Measurements from ENCODE around the gene CDK6. TPM values are rescaled to one million over a fixed set of nuclear protein-coding genes. Genes with fewer than 3 reads are reported as not detected.

The CDK6 gene
- total and polyA plus RNA-seq, 4 donors, result 3.3 to 35.0 (median 12.0) TPM

DNA sequence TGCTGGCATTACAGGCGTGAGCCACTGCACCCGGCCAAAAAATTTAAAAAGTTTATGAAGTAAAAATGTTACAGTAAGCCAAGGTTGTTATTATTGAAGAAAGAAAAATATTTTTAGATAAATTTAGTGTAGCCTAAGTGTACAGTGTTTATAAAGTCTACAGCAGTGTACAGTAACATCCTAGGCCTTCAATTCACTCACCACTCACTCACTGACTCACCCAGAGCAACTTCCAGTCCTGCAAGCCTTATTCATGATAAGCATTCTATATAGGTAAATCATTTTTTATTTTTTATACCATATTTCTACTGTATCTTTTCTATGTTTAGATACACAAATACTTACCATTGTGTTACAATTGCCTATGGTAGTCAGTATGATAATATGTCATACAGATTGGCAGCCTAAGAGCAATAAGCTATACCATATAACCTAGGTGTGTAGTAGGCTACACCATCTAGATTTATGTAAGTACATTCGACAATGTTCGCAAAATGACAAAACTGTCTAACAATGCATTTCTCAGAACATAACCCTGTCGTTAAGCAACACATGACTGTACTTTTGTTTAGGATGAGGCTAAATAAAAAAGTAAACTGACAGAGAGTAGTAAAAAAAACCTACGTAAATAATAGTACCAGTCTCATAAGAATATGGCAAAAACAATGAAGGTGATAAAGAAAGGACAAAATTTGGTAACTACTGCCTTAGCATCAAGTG is 168.4 kb downstream of the CDK6 start (continued):
- TF ChIP-seq NR2F2 (IDR thresholded peaks at IDR 0.05), result no peak
- no peak for TF ChIP-seq JUND (IDR thresholded peaks at IDR 0.05)
- no peak for TF ChIP-seq TAF1 (conservative IDR thresholded peaks at IDR 0.05)
- TF ChIP-seq FOXA2 (IDR thresholded peaks at IDR 0.05), result no peak
- TF ChIP-seq, protein P1, sequence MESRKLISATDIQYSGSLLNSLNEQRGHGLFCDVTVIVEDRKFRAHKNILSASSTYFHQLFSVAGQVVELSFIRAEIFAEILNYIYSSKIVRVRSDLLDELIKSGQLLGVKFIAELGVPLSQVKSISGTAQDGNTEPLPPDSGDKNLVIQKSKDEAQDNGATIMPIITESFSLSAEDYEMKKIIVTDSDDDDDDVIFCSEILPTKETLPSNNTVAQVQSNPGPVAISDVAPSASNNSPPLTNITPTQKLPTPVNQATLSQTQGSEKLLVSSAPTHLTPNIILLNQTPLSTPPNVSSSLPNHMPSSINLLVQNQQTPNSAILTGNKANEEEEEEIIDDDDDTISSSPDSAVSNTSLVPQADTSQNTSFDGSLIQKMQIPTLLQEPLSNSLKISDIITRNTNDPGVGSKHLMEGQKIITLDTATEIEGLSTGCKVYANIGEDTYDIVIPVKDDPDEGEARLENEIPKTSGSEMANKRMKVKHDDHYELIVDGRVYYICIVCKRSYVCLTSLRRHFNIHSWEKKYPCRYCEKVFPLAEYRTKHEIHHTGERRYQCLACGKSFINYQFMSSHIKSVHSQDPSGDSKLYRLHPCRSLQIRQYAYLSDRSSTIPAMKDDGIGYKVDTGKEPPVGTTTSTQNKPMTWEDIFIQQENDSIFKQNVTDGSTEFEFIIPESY (IDR thresholded peaks at IDR 0.05), result no peak

- no peak for DNase-seq (ENCODE audit: low spot score)
- TF ChIP-seq REST (IDR thresholded peaks at IDR 0.05), result no peak
- no peak for TF ChIP-seq RXRA (IDR thresholded peaks at IDR 0.05)
- TF ChIP-seq, protein P2, sequence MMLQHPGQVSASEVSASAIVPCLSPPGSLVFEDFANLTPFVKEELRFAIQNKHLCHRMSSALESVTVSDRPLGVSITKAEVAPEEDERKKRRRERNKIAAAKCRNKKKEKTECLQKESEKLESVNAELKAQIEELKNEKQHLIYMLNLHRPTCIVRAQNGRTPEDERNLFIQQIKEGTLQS (IDR thresholded peaks at IDR 0.05), result no peak
- no peak for TF ChIP-seq TAF1 (conservative IDR thresholded peaks at IDR 0.05)
- TF ChIP-seq FOXA1 (IDR thresholded peaks at IDR 0.05), result no peak
- TF ChIP-seq, protein P3, sequence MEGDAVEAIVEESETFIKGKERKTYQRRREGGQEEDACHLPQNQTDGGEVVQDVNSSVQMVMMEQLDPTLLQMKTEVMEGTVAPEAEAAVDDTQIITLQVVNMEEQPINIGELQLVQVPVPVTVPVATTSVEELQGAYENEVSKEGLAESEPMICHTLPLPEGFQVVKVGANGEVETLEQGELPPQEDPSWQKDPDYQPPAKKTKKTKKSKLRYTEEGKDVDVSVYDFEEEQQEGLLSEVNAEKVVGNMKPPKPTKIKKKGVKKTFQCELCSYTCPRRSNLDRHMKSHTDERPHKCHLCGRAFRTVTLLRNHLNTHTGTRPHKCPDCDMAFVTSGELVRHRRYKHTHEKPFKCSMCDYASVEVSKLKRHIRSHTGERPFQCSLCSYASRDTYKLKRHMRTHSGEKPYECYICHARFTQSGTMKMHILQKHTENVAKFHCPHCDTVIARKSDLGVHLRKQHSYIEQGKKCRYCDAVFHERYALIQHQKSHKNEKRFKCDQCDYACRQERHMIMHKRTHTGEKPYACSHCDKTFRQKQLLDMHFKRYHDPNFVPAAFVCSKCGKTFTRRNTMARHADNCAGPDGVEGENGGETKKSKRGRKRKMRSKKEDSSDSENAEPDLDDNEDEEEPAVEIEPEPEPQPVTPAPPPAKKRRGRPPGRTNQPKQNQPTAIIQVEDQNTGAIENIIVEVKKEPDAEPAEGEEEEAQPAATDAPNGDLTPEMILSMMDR (IDR thresholded peaks at IDR 0.05; ENCODE audit: low read depth, low read length, missing input control), result no peak
- no peak for TF ChIP-seq GABPA (IDR thresholded peaks at IDR 0.05 in 1 of 2, conservative IDR thresholded peaks at IDR 0.05 in 1 of 2)
- Histone ChIP-seq H3K27me3 (ENCODE audit: control insufficient read depth in 4 of 4, insufficient read depth in 4 of 4, low read length in 3 of 4) (no peaks in the 10 kb centered on the region), H3K36me3 (ENCODE audit: control insufficient read depth in 4 of 4, insufficient read depth in 3 of 4, low read depth in 1 of 4, low read length in 3 of 4) (no peaks in the 10 kb centered on the region), H3K4me1 (ENCODE audit: control insufficient read depth in 4 of 4, insufficient read depth in 4 of 4, low read length in 3 of 4) (peaks cover 4 to 16% (median 9%) of the 10 kb centered on the region in 4 donors), H3K4me3 (ENCODE audit: low read depth in 1 of 3, low read length in 3 of 3) (no peak overlapping the region), H3K9ac (ENCODE audit: low read depth in 1 of 2, low read length in 2 of 2) (no peak overlapping the region), H3K27ac (ENCODE audit: low read depth in 1 of 2, low read length in 2 of 2) (no peak overlapping the region), H3K9me3 (ENCODE audit: control insufficient read depth in 4 of 4, low read length in 3 of 4) (no peaks in the 10 kb centered on the region)
- 98% methylated on average over 2 of the region's 2 CpGs for WGBS
Observed at GRCh38 chr7:92665926-92666325, 170.4 kb downstream of the CDK6 start.

- 92% methylated on average over 1 of the region's 1 CpG for WGBS
- Histone ChIP-seq H3K9me3 (ENCODE audit: control insufficient read depth in 4 of 4, low read length in 3 of 4) (no peaks in the 10 kb centered on the region), H3K27ac (ENCODE audit: low read depth in 1 of 2, low read length in 2 of 2) (no peak overlapping the region), H3K4me3 (ENCODE audit: low read depth in 1 of 3, low read length in 3 of 3) (no peak overlapping the region), H3K4me1 (ENCODE audit: control insufficient read depth in 4 of 4, insufficient read depth in 4 of 4, low read length in 3 of 4) (no peaks in the 10 kb centered on the region), H3K27me3 (ENCODE audit: control insufficient read depth in 4 of 4, insufficient read depth in 4 of 4, low read length in 3 of 4) (no peaks in the 10 kb centered on the region), H3K36me3 (ENCODE audit: control insufficient read depth in 4 of 4, insufficient read depth in 3 of 4, low read depth in 1 of 4, low read length in 3 of 4) (peaks cover 0 to 4% (median 0%) of the 10 kb centered on the region in 4 donors), H3K9ac (ENCODE audit: low read depth in 1 of 2, low read length in 2 of 2) (no peak overlapping the region)
- DNase-seq (ENCODE audit: low spot score), result no peak
- TF ChIP-seq REST (IDR thresholded peaks at IDR 0.05) (no peak), SP1 (IDR thresholded peaks at IDR 0.05) (no peak), GABPA (IDR thresholded peaks at IDR 0.05 in 1 of 2, conservative IDR thresholded peaks at IDR 0.05 in 1 of 2) (no peak), YY1 (IDR thresholded peaks at IDR 0.05) (no peak), FOXA1 (IDR thresholded peaks at IDR 0.05) (no peak), JUND (IDR thresholded peaks at IDR 0.05) (no peak), RAD21 (IDR thresholded peaks at IDR 0.05) (no peak), HNF4A (conservative IDR thresholded peaks at IDR 0.05) (no peak), EGR1 (IDR thresholded peaks at IDR 0.05; ENCODE audit: low read depth in 2 of 2) (no peak), HNF4G (IDR thresholded peaks at IDR 0.05) (no peak)
Observed at GRCh38 chr7:92661651-92662050, 174.7 kb downstream of the CDK6 start.

All from liver (tissue), 9 donors.